DMS53 (cell line): ENCODE results near the gene CMTM8.
A peak's percentile ranks its signal among the peaks of the same experiment; 100 is the strongest.
"Not testable (repeated sequence)": the region's sequence is repeated elsewhere in the genome, so short reads cannot be mapped to it uniquely, and the experiment has no call there.

Experiments
- DNase-seq: peaks from one replicate; lab custom pipeline; 2025; lab: John Stamatoyannopoulos, UW

CMTM8 gene, protein sequence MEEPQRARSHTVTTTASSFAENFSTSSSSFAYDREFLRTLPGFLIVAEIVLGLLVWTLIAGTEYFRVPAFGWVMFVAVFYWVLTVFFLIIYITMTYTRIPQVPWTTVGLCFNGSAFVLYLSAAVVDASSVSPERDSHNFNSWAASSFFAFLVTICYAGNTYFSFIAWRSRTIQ

DNA sequence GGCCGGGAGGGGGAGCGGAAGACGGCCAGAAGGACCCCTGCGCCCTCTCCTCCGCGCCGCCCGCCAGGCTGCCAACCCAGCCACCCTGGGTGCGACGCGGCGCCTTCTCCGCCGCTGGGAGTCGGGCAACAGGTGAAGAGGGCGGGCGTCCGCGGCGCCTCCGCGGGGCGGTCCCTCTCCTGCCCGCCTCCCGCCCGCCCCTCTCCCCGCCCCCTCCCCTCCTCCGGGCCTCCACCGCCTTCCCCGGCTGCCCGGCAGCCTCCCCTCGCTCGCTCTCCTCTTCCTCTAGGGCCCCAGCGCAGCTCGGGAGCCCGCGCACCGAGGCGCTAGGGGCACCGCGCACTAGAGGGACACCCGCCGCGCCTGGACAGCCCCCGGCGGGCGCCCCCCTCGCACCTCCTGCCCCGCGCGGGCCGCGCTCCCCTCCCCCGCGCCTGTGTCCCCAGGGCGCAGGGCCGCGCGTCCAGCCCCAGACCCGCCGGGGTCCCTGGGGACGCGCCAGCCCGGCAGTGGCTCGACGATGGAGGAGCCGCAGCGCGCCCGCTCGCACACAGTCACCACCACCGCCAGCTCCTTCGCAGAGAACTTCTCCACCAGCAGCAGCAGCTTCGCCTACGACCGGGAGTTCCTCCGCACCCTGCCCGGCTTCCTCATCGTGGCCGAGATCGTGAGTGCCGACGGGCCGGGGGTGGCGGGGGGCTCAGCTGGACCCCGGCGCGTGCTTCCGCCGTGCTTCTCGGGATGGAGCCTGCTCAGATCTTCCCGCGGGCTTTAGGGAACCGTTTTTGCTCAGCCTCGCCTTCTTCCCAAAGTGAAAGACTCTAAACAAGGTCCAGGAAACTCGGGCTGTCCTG, at the start of gene CMTM8:
Gene CMTM8, plus strand, starts transcription at position 228 of the 854 bp plus-strand sequence. Its CDS starts 293 bp downstream, at position 521.
- DNase-seq: peak; percentile 79

DNA sequence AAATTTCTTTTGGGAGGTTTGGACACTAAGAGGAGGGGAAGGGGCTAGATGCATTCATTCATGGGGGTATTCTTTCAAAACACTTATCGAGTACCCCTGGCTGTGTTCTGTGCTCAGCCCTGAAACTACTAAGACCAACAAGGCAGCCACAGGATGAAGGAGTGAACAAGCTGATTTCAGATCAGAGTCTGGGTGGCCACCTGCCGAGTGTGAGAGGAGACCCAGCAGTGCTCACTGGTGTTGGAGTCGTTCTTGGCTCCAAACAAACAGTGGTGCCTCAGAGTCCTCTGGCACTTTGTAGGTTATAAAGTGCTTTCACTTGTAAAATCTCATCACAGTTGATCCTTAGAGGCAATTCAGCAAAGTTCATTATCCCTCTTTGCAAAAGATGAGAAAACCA, 48.8 kb upstream of the CMTM8 start:
- DNase-seq: no peak

DNA sequence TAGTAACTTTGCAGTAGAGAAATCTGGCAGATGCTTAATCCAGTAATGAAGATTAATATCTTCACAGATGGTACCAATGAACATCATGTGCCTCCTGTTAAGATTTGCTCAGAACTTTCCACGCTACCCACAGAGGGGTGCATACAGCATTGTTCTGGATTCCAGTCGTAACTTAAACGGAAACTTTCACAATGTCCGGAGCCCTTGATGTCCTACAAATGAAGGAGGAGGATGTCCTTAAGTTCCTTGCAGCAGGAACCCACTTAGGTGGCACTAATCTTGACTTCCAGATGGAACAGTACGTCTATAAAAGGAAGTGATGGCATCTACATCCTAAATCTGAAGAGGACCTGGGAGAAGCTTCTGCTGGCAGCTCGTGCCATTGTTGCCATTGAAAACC, 47.9 kb upstream of the CMTM8 start:
- not testable (repeated sequence) for DNase-seq

DNA sequence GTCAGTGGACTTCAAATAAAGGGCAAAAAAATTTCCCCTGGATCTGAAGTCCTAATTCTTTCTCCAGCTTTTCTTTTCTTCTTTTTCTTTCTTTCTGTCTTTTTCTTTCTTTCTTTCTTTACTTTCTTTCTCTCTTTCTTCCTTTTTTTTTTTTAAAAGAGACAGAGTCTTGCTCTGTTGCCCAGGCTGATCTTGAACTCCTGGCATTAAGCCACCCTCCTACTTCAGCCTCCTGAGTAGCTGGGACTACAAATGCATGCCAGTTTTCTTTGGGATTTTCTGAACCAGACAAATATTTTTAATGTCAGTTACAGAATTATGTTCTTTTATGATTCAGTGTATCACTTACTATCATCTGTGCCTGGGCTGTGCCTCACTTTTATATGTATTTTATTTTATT, 45.4 kb upstream of the CMTM8 start:
- no peak for DNase-seq

DNA sequence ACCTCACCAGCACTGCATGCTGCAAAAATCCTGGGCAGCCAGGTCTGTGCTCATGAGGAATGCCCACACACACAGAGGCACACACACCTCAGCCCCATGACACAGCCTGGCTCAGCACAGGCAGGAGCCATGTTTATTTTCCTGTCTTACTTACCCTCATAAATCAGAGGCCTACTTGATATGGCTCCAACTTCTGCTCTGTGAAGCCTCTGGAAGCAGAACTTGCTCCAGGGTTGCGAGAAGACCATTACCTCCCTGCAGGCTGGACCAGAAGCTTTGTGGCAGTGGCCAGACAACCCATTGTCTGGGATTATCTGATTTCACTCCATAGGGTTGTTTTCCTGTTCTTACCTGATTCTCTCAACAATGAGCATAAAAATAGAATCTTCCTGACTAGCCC, 43.8 kb upstream of the CMTM8 start:
- no peak for DNase-seq

DNA sequence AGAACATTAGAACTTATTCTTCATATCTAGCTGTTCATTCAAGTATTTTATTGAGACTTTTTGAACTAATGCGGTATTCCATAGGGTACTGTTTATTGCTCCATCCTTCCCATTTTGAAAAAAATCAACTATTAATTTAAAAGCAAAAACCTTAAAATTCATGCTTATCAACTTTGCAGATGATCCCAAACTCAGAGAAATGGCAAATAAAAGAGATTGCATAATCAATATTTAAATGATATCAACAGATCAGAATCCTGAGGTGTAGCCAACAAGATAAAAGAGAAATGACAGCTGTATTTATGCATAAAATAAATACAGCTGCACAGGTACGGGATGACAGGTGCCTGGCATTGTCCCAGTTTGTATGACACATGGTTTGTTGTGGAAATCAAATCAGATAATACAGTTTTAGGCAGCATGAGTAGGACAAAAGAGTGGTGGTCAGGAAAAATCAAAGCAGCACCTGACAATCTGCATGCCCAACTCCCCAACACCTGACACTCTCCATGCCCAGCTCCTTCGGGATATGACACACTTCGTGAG, 42.4 kb upstream of the CMTM8 start:
- DNase-seq: peak; percentile 74

DNA sequence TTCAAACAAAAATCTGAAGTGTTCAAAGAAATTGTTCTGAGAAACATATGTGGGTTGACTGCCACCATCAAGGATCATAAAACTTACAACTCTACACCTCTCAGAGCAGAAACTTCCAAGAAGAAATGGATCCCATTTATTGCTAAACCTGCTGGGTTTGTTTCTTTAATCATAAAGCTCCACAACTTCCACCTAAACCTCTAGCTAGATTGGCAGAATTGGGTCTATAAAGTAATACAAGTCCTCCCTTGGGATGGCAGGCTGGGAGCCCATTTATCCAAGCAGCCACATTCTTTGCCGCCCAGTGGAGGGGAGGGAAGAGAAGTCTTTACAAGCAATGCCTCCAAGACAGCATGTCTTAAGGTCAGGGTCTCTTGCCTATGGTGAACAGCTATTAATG, 40.5 kb upstream of the CMTM8 start:
- no peak for DNase-seq

DNA sequence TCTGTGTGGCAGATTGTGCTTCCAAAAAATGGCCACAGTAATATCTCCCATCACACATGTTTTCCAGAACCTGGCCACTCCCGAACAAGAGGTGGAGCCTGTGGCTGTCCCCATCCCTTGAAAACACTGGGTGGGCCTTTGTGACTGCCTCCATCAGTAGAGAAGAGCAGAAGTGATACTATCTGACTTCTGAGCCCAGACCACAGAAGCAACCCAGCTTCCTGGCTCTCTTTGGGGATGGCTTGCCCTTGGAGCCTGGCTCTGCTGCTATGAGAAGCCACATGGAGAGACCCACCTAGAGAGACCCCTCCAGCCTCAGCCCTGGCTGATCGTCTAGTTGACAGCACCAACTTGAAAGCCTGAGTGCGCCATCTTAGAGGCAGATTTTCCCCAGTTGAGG, 39.8 kb upstream of the CMTM8 start:
- DNase-seq: no peak

DNA sequence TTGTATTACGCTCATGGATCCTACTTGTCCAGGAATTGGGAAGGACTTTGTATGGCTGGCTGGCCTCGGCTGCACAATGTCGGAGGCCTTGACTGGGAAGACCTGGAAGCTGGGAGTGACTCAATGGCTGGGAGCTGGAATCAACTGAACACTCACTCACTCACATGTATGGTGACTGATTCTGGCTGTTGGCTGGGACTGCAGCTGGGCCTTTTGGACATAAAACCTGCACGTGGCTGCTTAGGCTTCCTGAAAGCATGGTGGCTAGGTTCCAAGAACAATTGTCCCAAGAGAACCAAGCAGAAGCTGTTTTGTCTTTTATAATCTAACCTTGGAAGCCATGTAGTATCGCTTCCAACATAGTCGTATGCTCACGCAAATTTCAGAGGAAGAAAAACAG, 38.0 kb upstream of the CMTM8 start:
- DNase-seq: no peak

DNA sequence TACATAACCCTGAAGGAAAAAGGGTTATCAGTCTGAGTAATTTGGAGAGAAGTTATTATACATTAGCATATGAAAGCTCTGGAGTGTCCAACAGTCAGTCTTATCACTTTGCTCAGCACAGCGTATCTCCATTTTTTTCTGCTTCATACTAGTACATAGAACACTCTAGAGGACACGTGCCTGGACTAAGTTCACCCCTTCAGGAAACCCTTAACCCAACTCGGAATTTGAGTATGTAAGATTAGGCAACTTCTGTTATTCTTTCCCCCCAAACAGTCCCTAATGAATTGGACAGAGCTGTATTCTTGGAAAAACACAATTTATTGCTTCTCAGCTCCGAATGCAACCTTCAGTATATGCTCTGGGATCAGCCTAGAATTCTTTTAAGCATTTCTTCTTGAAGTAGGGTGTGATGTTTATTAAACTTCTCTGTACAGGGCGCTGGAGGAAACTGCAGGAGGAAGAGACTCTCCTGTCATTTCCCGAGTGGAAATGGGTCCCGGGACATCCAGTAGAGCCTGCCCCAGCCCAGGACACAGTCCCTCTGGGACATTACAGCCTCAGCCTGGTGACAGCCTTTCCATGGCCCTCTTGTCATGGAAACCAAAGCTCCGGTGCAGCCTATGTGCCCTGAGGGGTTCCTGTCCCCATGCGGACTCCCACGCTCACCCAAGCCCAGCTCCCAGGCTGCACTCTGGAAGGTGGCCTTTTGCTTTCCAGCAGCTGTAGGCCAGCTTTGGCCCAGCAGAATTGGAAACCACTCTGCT, 37.3 kb upstream of the CMTM8 start:
- no peak for DNase-seq

DNA sequence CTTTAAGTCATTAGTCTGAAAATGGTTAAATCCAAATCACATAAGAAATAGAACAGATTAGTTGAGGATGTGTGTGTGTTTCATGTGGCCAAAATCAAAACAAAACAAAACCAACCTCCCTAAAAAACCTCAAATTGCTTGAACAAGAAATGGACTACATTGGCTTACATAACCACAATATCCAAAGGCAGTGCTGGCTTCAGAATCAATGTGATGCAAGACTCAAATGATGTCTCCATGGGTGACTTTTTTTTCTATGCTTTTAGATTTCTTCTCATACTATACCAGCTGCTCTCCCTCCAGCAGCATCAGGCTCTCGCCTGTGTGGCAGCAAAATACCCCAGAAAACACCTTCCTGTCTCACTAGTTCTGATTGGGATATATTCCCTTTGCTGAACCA, 36.0 kb upstream of the CMTM8 start:
- no peak for DNase-seq

DNA sequence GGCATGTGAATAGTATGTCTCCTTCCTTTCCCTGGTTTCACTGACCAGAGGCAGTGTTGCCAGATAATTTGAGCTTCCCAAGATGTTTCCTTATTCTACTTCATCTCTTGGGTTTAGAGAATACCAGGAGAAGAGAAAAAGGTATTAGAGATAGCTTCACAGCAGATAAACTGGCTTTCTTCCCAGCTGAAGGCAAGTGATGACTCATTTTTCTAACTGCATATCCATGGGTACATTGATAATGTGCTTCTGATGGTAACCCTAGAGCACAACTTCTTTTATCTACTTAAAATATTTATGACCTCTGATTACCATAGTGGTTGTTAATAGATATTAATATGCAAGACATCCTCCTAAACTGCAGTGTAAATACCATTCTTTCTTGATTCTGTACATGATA, 34.6 kb upstream of the CMTM8 start:
- peak; percentile 15 for DNase-seq

DNA sequence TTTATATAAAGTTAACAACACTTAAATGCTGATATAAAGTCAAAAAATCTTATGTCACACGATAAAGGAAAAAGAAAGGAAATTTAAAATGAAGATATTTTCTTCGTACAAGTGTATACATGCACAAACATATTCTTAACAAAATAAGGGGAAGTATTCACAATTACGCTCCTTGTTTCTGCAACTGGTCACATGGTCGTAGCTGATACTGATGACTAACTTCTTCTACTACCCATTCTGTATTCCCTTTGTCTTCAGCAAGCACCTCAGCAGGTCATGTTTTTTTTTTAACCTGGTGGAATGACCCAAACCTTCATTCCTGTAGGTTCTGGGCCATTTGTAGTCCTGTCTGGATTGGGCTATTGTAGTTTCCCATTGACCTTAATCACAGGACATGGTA, 30.0 kb upstream of the CMTM8 start:
- DNase-seq: no peak

DNA sequence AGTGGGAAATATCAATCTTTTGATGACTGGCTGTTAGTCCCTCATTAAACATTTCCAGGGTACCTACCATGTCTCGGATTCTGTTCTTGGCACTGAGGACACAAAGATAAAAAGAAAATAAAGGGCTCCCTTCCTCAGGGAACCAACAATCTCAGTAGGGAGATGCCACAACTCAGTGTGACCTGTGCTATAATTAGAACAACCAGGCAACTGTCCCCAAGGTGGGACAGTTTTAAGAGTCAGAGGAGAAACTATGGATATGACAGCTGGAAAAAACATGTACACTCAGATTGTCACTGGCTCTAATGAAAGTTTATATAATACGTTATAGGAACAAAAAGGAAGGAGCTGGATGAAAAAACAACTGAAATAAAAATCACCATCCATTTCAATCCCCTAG, 23.3 kb upstream of the CMTM8 start:
- peak; percentile 5 for DNase-seq

DNA sequence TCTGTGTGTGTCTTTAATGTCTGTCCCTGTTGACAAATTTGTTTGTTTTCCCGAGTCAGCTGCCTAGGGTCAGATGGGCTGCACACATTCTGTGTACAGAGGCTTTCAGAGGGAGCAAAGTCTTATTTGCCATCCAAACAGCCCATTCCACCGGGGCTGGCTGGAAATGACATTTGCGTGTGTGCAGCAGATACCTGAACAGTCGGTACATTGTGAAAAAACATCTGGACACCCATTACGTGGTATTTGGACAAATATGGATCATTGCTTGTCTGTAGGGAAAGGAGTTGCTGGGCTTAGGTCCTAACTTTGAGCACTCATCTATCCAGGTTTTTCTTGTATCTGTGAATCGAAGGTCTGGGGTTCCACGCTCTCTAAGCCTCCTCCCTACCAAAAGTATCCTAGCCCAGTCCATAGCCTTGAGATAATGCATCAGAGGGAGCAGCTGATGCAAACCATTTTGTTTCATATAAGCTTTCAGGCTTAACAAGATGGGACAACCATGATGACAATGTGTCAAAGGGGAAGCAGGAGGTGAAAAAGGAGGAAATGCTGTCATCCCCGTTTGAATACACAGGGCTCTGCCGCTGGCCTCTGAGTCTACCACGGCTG, 22.2 kb upstream of the CMTM8 start:
- DNase-seq: peak; percentile 91

DNA sequence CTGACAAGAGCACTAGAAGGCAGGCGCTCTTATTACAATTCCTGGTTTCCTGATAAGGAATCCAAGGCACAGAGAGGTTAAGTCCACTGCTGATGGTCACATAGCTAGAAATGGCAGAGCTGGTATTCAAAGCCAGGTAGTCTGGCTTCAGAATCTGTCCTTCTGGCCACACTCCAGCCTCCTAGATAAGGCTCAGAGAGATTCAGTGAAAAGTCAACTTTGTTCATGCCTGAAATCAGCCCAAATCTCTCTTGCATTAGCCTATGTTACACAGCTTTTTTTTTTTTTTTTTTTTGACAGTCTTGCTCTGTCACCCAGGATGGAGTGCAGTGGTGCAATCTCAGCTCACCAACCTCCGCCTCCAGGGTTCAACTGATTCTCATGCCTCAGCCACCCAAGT, 21.1 kb upstream of the CMTM8 start:
- peak; percentile 1 for DNase-seq

DNA sequence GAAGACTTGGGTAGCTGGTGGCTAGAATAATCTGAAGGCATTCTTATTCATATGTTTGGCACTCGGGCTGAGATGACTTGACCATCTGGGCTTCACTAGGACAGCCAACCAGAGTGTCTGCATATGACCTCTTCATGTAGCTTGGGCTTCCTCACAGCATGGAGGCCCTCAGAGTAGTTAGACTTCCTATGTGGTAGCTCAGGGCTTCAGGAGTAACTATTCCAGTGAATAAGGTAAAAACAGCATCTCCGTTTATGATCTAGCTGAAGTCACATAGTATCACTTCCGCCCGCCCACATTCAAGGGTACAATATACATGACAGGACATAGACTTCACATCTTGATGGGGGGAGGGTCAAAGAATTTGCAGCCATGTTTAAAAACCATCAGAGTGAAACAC, 18.9 kb upstream of the CMTM8 start:
- DNase-seq: no peak

DNA sequence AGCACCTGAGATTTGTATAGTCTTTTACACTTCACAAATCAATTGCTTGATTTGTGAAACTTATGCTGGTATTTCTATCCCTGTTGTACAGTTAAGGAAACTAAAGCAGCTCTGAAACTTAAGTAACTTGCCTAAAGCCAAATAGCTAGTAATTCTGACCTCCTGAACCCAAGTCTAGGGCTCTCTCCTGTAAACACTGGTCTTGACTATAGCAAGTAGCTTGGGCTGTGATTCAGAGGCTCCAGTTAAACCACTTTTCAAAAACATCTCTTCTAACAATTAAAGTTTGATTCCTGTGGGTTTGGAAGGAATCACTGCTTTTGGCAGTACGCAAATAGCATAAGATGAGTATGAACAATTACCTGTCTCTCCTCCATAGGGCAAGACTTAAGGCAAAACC, 18.5 kb upstream of the CMTM8 start:
- DNase-seq: no peak

DNA sequence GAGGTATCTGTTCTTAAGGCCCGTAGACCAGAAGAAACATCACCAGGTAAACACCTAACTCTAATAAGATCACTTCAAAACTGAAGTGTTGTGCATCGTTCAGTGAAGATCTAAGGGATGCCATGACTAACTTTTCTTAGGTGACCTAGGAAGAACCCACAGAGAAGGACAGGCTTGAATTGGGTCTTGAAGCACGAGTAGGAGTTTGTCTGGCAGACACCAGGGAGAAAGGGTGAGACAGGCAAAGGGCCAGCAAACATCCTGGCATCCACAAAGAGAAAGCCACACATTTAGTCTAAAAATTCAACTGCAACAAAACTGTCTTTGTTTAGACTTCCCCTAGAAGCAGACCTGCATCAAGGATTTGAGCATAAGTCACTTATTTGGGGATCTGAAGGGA, 15.5 kb upstream of the CMTM8 start:
- DNase-seq: no peak

DNA sequence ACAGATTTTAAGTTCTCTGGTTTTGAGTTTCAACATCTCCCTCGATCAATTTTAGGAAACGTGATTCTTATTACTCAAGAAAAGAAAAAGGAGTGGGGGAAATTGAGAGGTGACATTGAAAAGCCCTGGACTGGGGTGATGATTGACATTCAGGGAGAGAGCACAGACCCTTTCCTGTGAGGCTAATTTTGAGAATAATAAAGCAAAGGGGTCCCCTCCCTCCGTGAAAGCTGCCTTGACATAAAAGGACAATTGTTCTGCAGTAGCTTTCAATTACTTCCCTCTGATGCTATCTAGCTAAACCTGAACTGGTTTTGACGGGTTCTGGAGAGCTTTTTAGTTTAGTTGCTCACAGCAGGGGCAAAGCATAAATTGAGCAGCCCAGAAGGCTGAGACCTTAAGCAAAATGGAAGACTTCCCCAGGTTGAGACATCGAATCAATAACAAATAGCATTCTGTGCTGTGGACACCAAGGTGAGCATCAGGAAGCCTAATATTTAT, 14.4 kb upstream of the CMTM8 start:
- DNase-seq: no peak

DNA sequence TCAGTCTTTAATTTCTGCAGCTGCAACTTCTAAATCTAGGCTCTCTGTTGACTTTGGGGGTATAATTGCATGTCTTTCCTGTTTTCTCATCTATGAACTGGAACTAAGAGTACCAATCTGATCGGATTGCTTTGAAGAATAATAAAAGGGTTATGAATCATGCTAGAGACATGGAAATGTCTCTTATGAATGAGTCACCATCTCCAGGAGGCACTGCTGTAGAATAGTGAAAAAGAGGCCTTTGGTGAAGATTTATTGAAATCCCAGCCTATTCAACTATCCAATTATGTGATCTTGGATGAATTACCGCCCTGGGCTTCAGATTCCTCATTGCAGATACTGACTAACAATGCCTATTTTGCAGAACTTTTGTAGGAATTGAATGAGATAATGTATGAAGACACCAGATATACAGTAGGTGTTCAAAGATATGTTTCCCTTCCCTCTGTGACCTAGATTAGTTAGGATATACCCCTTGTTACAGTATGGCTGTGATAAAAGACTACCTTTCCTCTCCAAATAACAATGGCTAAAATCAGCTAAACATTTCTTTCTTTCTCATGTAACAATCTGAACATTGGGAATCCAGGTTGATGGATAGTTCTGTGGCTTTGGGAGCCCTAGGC, 11.5 kb upstream of the CMTM8 start:
- DNase-seq: peak; percentile 61

DNA sequence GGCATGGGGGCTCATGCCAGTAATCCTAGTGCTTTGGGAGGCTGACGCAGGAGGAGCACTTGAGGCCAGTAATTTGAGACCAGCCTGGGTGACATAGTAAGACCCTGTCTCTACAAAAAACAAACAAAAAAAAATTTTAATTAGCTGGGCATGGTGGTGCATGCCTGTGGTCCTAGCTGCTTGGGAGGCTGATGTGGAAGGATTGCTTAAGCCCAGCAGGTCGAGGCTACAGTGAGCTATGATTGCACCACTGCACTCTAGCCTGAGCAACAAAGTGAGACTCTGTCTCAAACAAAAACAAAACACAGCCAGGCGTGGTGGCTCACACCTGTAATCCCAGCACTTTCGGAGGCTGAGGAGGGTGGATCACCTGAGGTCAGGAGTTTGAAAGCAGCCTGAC, 9.7 kb upstream of the CMTM8 start:
- not testable (repeated sequence) for DNase-seq
